PC-9 (cell line): ENCODE results near the gene RAB30. TPM values are rescaled to one million over a fixed set of nuclear protein-coding genes. Genes with fewer than 3 reads are reported as not detected.

Experiments used
- BruUV-seq: library from RNA; stranded (reverse); fragments of 400-500 nt; replicated peaks from 2 replicates; lab custom pipeline; 2021; lab: Mats Ljungman, UMichigan
- CTCF ChIA-PET: fragments of 300-600 bp; sonication (Branson Sonifier 250); formaldehyde crosslinking; loops from one replicate; lab custom pipeline; 2022; ENCODE audit warnings: antibody characterized with exemption; lab: Charles Lee
- POLR2A ChIA-PET: fragments of 300-600 bp; sonication (Branson Sonifier 250); formaldehyde crosslinking; loops from one replicate; lab custom pipeline; 2022; ENCODE audit warnings: antibody characterized with exemption; ENCODE audit not compliant: unreplicated experiment; lab: Charles Lee
- DNase-seq, 2 experiments: peaks; one replicate each; pipeline versions ENCODE4 v3.0.0 to v3.0.0-alpha.2; 2015 to 2022; ENCODE audit warnings: mixed read lengths in 1 of 2
- H2AFZ ChIP-seq: fragments of 200-600 bp; sonication (generic); 2 replicates; pipeline ENCODE4 v1.8.1; 2017; ENCODE audit warnings: antibody characterized with exemption
- H3F3A ChIP-seq: fragments of 200-600 bp; sonication (generic); 2 replicates; pipeline ENCODE4 v1.8.1; 2017; ENCODE audit warnings: antibody characterized with exemption, mild to moderate bottlenecking, low read depth; ENCODE audit not compliant: insufficient read depth
- H3K27ac ChIP-seq: fragments of 200-600 bp; sonication (generic); 2 replicates; pipeline ENCODE4 v1.6.1; 2016; ENCODE audit warnings: mixed run types
- H3K27me3 ChIP-seq: fragments of 200-600 bp; sonication (generic); 2 replicates; pipeline ENCODE4 v1.6.1; 2016; ENCODE audit warnings: low read depth, mixed run types; ENCODE audit not compliant: insufficient read depth
- H3K36me3 ChIP-seq: fragments of 200-600 bp; sonication (generic); 2 replicates; pipeline ENCODE4 v1.6.1; 2016; ENCODE audit warnings: low read depth, mixed run types
- H3K4me1 ChIP-seq: fragments of 200-600 bp; sonication (generic); replicated peaks from 2 replicates; pipeline ENCODE4 v1.6.1; 2016; ENCODE audit warnings: mixed run types; ENCODE audit not compliant: insufficient read depth
- H3K4me2 ChIP-seq: fragments of 200-600 bp; sonication (generic); 2 replicates; pipeline ENCODE4 v1.6.1; 2017; ENCODE audit warnings: mixed run types
- H3K4me3 ChIP-seq: fragments of 200-600 bp; sonication (generic); 2 replicates; pipeline ENCODE4 v1.6.1; 2016; ENCODE audit warnings: mixed run types
- H3K79me2 ChIP-seq: fragments of 200-600 bp; sonication (generic); 2 replicates; pipeline ENCODE4 v1.6.1; 2017; ENCODE audit warnings: low read depth, mixed run types
- H3K9me2 ChIP-seq: fragments of 200-600 bp; sonication (generic); 2 replicates; pipeline ENCODE4 v1.8.1; 2017; ENCODE audit warnings: mild to moderate bottlenecking; ENCODE audit not compliant: insufficient read depth
- H3K9me3 ChIP-seq: fragments of 200-600 bp; sonication (generic); 2 replicates; pipeline ENCODE4 v1.8.1; 2016; ENCODE audit warnings: low read depth; ENCODE audit not compliant: insufficient read depth
- H4K20me1 ChIP-seq: fragments of 200-600 bp; sonication (generic); 2 replicates; pipeline ENCODE4 v1.8.1; 2017; ENCODE audit not compliant: insufficient read depth
- EZH2 ChIP-seq: fragments of 200-600 bp; sonication (generic); IDR thresholded peaks from 2 replicates; pipeline ENCODE4 v1.8.0; 2017; ENCODE audit warnings: antibody characterized with exemption, low read depth
- intact Hi-C: fragments of 100-400 bp; cut with micrococcal nuclease; formaldehyde crosslinking; loops from one replicate; pipeline ENCODE4 v1.10.0; 2022; ENCODE audit not compliant: unreplicated experiment
- total RNA-seq: library from RNA; stranded (reverse); gene quantifications from 2 replicates; pipeline ENCODE4 v1.2.3, GENCODE V29; 2021
- TF ChIP-seq, protein P1 (sequence below): fragments of 200-600 bp; sonication (generic); conservative IDR thresholded peaks from 2 replicates; pipeline ENCODE4 v1.6.1; 2017; ENCODE audit warnings: mixed run types, antibody characterized with exemption, mild to moderate bottlenecking, moderate library complexity

The RAB30 gene
- total RNA-seq, 1 experiment from 2014 or later = 3.6 TPM

DNA sequence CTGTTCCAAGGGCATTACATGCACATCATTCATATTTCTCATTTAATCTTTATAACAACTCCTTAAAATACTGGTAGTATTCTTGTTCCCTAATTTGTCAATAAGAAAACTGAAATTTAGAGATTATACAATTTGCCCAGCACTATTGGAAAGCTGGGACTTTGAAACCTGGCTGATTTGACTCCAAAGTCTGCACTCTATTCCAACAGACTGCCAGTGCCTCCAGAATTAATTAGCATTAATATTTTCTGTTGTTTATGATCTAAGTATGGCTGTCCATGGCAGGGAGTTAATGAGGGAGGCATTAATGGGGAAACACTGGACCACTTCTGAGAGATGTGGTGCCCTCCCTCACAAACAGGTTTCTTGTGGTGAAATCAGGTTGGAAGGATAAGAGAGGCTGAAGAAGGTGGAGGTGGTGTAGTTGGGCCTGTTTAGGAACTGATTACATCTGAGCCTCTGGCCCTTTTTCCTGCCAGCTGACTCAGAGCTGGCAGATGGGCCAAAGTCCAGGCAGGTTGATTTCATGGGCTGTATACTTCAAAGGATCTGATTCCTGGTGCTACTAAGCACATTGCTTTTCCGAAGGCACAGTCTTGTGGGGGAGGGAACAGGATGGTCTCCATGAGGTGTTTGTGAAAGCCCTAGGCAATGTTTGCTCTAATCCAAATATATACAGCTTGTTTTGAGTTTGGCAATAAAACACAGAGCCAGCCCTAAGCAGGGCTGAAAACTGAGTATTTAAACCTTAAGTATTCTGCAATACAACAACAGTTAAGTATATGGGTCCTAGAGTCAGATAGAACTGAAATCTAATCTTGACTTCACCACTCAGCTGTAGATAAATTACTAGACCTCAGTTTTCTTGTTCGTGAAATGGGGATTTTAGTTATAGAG lies 21.0 kb upstream of the RAB30 start:
- no peak for TF ChIP-seq EZH2
- TF ChIP-seq, protein P1, sequence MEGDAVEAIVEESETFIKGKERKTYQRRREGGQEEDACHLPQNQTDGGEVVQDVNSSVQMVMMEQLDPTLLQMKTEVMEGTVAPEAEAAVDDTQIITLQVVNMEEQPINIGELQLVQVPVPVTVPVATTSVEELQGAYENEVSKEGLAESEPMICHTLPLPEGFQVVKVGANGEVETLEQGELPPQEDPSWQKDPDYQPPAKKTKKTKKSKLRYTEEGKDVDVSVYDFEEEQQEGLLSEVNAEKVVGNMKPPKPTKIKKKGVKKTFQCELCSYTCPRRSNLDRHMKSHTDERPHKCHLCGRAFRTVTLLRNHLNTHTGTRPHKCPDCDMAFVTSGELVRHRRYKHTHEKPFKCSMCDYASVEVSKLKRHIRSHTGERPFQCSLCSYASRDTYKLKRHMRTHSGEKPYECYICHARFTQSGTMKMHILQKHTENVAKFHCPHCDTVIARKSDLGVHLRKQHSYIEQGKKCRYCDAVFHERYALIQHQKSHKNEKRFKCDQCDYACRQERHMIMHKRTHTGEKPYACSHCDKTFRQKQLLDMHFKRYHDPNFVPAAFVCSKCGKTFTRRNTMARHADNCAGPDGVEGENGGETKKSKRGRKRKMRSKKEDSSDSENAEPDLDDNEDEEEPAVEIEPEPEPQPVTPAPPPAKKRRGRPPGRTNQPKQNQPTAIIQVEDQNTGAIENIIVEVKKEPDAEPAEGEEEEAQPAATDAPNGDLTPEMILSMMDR = no peak
- Histone ChIP-seq H2AFZ (no peak overlapping the region), H3K27ac (no peak overlapping the region), H4K20me1 (0 out of 2 replicates have a peak, but pooled peaks cover under 1% of the 10 kb centered on the region), H3F3A (peaks cover 18% of the 10 kb centered on the region), H3K4me1 (peaks cover 18% of the 10 kb centered on the region), H3K4me2 (peak overlapping the region; percentile 29), H3K79me2 (no peaks in the 10 kb centered on the region), H3K27me3 (no peaks in the 10 kb centered on the region), H3K36me3 (no peaks in the 10 kb centered on the region), H3K9me3 (no peaks in the 10 kb centered on the region), H3K4me3 (no peak overlapping the region), H3K9me2 (no peaks in the 10 kb centered on the region)
- intact Hi-C loops = loop anchor here (2.0 kb wide), 1 partner anchor 64 kb away; the partner anchor contains the start of gene PCF11
- no TSS peak for BruUV-seq
- ChIA-PET CTCF (no interaction called here), POLR2A (no interaction called here)
- peak; percentile 38 to 94 for DNase-seq

DNA sequence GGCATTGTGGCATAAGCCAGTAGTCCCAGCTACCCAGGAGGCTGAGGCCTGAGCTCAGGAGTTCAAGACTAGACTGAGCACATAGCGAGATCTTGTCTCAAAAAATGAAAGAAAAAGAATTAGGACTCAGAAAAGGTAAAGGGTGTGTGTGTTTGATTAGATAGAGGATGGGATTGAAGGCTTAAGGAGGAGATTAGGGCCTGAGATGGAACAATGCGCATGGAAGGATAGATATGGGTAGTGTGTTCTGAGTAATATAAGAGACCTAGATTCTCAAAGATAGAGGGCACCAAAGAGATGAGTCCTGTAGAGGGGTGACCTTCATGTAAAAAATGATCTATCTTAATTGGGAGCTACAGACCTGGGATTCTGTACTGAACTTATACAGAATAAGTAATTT lies 17.3 kb upstream of the RAB30 start:
- Histone ChIP-seq H3K9me3 (no peaks in the 10 kb centered on the region), H3K4me2 (no peak overlapping the region), H3K36me3 (no peaks in the 10 kb centered on the region), H3F3A (peaks cover 24% of the 10 kb centered on the region), H3K79me2 (no peaks in the 10 kb centered on the region), H3K9me2 (no peaks in the 10 kb centered on the region), H2AFZ (no peak overlapping the region), H3K4me1 (peaks cover 18% of the 10 kb centered on the region), H3K4me3 (no peak overlapping the region), H3K27ac (no peak overlapping the region), H3K27me3 (no peaks in the 10 kb centered on the region), H4K20me1 (peaks cover 14% of the 10 kb centered on the region; the same call in 1 of the 2 replicates)
- ChIA-PET POLR2A (interaction anchor here (0.7 kb wide), 1 partner anchor 100 kb away, joined by 3 read pairs; no protein-coding TSS in a partner anchor), CTCF (no interaction called here)
- no TSS peak for BruUV-seq
- intact Hi-C loops = no loop called here
- no peak for DNase-seq
- TF ChIP-seq EZH2 = no peak
- TF ChIP-seq, protein P1 = peak; percentile 37; the same call in 1 of the 2 replicates

DNA sequence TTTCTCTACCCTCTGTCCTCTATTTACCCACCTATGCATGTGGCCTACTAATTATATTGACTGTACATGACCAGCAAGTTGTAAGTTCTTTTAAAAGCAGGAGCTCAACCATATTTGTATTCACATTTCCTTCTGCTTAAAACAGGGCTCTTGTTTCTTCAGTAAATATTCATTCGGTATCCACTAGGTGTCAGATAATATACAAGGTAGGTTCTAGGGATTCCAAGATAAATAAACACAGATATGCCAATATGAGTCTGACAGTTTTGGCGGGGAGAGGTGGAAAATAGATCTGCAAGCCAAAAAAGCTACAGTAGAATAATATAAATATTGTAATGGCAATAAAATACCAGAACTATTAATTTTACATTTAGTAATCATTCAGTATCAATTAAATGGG lies 15.3 kb upstream of the RAB30 start:
- Histone ChIP-seq H3K4me1 (peaks cover under 1% of the 10 kb centered on the region), H3K27ac (no peak overlapping the region), H3K9me3 (no peaks in the 10 kb centered on the region), H3F3A (peaks cover 8% of the 10 kb centered on the region), H3K4me2 (no peak overlapping the region), H4K20me1 (peaks cover 14% of the 10 kb centered on the region; the same call in 1 of the 2 replicates), H3K9me2 (no peaks in the 10 kb centered on the region), H3K27me3 (no peaks in the 10 kb centered on the region), H3K79me2 (no peaks in the 10 kb centered on the region), H3K36me3 (no peaks in the 10 kb centered on the region), H3K4me3 (no peak overlapping the region), H2AFZ (no peak overlapping the region)
- ChIA-PET CTCF (no interaction called here), POLR2A (no interaction called here)
- TF ChIP-seq, protein P1 = peak; percentile 67
- no peak for TF ChIP-seq EZH2
- intact Hi-C loops = no loop called here
- no TSS peak for BruUV-seq
- peak in 1 of 2 experiments; percentile 59 for DNase-seq
